Mammary epithelial cell (primary cell): ENCODE results near the gene CNTN5.

Source experiments
- CTCF ChIP-seq, 2 donors: IDR thresholded peaks in 1 of 2; conservative IDR thresholded peaks in 1 of 2; 2 replicates each; pipeline ENCODE4 v1.5.1; 2011 to 2012; ENCODE audit warnings: inconsistent platforms in 2 of 2, low read length in 2 of 2, mild to moderate bottlenecking in 2 of 2, control low read depth in 1 of 2, low read depth in 1 of 2; ENCODE audit not compliant: insufficient read depth in 1 of 2; ENCODE audit errors: extremely low read depth in 1 of 2
- EZH2 ChIP-seq: IDR thresholded peaks from 2 replicates; pipeline ENCODE4 v1.6.1; 2012; ENCODE audit warnings: low read length, inconsistent platforms, borderline replicate concordance

DNA sequence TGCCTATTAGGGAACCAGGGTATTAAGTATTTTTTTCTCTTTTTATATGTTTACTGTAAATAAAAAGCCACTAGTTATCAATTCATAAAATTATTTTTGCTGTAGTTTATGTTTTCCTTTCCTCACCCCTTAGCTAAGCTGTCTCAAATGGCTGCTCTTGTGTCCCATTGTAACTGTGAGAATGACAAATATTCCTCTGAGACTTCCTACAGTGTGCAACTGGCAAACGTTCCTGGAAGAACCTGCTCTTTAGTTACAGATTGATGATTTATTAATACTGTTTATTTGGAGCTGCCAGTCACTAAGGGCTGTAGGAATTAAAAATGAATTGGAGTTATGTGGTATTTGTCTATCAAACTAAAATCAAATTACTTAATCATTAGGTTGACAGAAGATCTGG lies 990.9 kb downstream of the CNTN5 start:
- TF ChIP-seq CTCF (conservative IDR thresholded peaks at IDR 0.05 in 1 of 2, IDR thresholded peaks at IDR 0.05 in 1 of 2; ENCODE audit: extremely low read depth in 1 of 2, insufficient read depth in 1 of 2, low read depth in 1 of 2, low read length in 2 of 2) (no peak), EZH2 (no peak)
